HCT116 (cell line): Measurements from ENCODE around the gene ISX. TPM values are rescaled to one million over a fixed set of nuclear protein-coding genes. Genes with fewer than 3 reads are reported as not detected.

Experiments used
- ATAC-seq: fragments of 200-7000 bp; cut with Tn5 transposase; 2 replicates; pipeline ENCODE4 v1.9.1; 2020; ENCODE audit warnings: mild to moderate bottlenecking, moderate library complexity
- BruUV-seq: library from RNA; stranded (reverse); fragments of 400-500 nt; replicated peaks from 2 replicates; lab custom pipeline; 2021; lab: Mats Ljungman, UMichigan
- CTCF ChIA-PET: fragments of 300-600 bp; sonication (Branson Sonifier 250); formaldehyde crosslinking; loops from one replicate; lab custom pipeline; 2021; ENCODE audit warnings: antibody characterized with exemption; lab: Charles Lee
- POLR2A ChIA-PET: fragments of 300-600, 350-600 bp; sonication (Branson Sonifier 250); formaldehyde crosslinking; loops from one replicate; lab custom pipeline; 2021; ENCODE audit warnings: antibody characterized with exemption; lab: Charles Lee
- RAD21 ChIA-PET, 2 experiments: fragments of 300-600 bp; sonication (Branson Sonifier 250); formaldehyde crosslinking; loops; one replicate each; lab custom pipeline; 2023; ENCODE audit warnings: low total read pairs in 2 of 2; ENCODE audit not compliant: uncharacterized antibody in 2 of 2, unreplicated experiment in 2 of 2, low non-redundant PET in 1 of 2; lab: Charles Lee
- DNase-seq: peaks from one replicate; pipeline ENCODE4 v3.0.0-alpha.2; 2010; ENCODE audit warnings: low read depth, low spot score
- H2AFZ ChIP-seq: fragments of 200-600 bp; shearing (Covaris generic), sonication (generic); 2 replicates; pipeline ENCODE4 v1.6.1; 2017; ENCODE audit warnings: low read depth, mixed run types, mixed read lengths, antibody characterized with exemption, low read length; ENCODE audit not compliant: poor library complexity, severe bottlenecking
- H3K27ac ChIP-seq: 2 replicates; pipeline ENCODE4 v1.5.1; 2012; ENCODE audit warnings: low read depth, low read length
- H3K27me3 ChIP-seq: fragments of 200-600 bp; sonication (generic); 2 replicates; pipeline ENCODE4 v1.6.1; 2016; ENCODE audit warnings: mixed run types, low read length, mixed read lengths; ENCODE audit not compliant: insufficient read depth
- H3K36me3 ChIP-seq, 2 experiments: fragments of 200-500 bp in 1 of 2; fragments of 200-600 bp in 1 of 2; sonication (Bioruptor generic) in 1 of 2; sonication (generic) in 1 of 2; 2 replicates each; pipeline versions ENCODE4 v1.5.1 to v1.6.1; 2014 to 2016; ENCODE audit warnings: low read length in 2 of 2, inconsistent platforms in 1 of 2, mixed read lengths in 1 of 2, mixed run types in 1 of 2; ENCODE audit not compliant: insufficient read depth in 2 of 2, control insufficient read depth in 1 of 2
- H3K4me1 ChIP-seq, 2 experiments: fragments of 200-600 bp in 1 of 2; sonication (generic) in 1 of 2; 2 replicates each; pipeline versions ENCODE4 v1.5.1 to v1.6.1; 2012 to 2017; ENCODE audit warnings: low read length in 2 of 2, inconsistent platforms in 1 of 2, mild to moderate bottlenecking in 1 of 2, mixed read lengths in 1 of 2, mixed run types in 1 of 2, moderate library complexity in 1 of 2; ENCODE audit not compliant: insufficient read depth in 2 of 2, control insufficient read depth in 1 of 2
- H3K4me2 ChIP-seq: fragments of 200-600 bp; sonication (generic); 2 replicates; pipeline ENCODE4 v1.6.1; 2017; ENCODE audit warnings: mixed run types, low read length, mixed read lengths
- H3K4me3 ChIP-seq, 2 experiments: fragments of 200-600 bp in 1 of 2; sonication (generic) in 1 of 2; replicated peaks in 1 of 2; 2 replicates each; pipeline ENCODE4 v1.5.1; 2011 to 2016; ENCODE audit warnings: low read length in 2 of 2, control low read depth in 1 of 2, low read depth in 1 of 2, mild to moderate bottlenecking in 1 of 2, mixed read lengths in 1 of 2, mixed run types in 1 of 2
- H3K79me2 ChIP-seq: fragments of 200-600 bp; sonication (generic); 2 replicates; pipeline ENCODE4 v1.6.1; 2017; ENCODE audit warnings: mild to moderate bottlenecking, mixed run types, low read length, moderate library complexity, mixed read lengths; ENCODE audit not compliant: insufficient read depth
- H3K9ac ChIP-seq: fragments of 200-600 bp; sonication (generic); 2 replicates; pipeline ENCODE4 v1.6.1; 2016; ENCODE audit warnings: low read length, mixed read lengths
- H3K9me2 ChIP-seq: fragments of 200-600 bp; sonication (generic), shearing (Covaris generic); 2 replicates; pipeline ENCODE4 v1.6.1; 2017; ENCODE audit warnings: mixed run types, mild to moderate bottlenecking, moderate library complexity; ENCODE audit not compliant: insufficient read depth
- H3K9me3 ChIP-seq, 2 experiments: fragments of 200-500 bp in 1 of 2; fragments of 200-600 bp in 1 of 2; sonication (Bioruptor generic) in 1 of 2; sonication (generic) in 1 of 2; 2 replicates each; pipeline ENCODE4 v1.6.1; 2014 to 2017; ENCODE audit warnings: low read length in 2 of 2, mixed read lengths in 2 of 2, inconsistent platforms in 1 of 2, low read depth in 1 of 2, mild to moderate bottlenecking in 1 of 2, mixed run types in 1 of 2, moderate library complexity in 1 of 2; ENCODE audit not compliant: control insufficient read depth in 1 of 2, insufficient read depth in 1 of 2
- H4K20me1 ChIP-seq: fragments of 200-600 bp; sonication (generic), shearing (Covaris generic); 2 replicates; pipeline ENCODE4 v1.6.1; 2017; ENCODE audit warnings: mixed run types, mild to moderate bottlenecking, moderate library complexity; ENCODE audit not compliant: insufficient read depth
- CBX3 ChIP-seq: IDR thresholded peaks from 2 replicates; pipeline ENCODE4 v1.6.1; 2012; ENCODE audit warnings: low read depth
- CEBPB ChIP-seq: IDR thresholded peaks from 2 replicates; pipeline ENCODE4 v1.6.1; 2012; ENCODE audit warnings: low read depth
- EGR1 ChIP-seq: IDR thresholded peaks from 2 replicates; pipeline ENCODE4 v1.6.1; 2012; ENCODE audit warnings: low read depth
- EZH2 ChIP-seq: fragments of 200-600 bp; sonication (generic); IDR thresholded peaks from 2 replicates; pipeline ENCODE4 v1.6.1; 2017; ENCODE audit warnings: antibody characterized with exemption, mixed run types
- EZH2phosphoT487 ChIP-seq: fragments of 200-600 bp; IDR thresholded peaks from 2 replicates; pipeline ENCODE4 v1.6.1; 2018; ENCODE audit warnings: antibody characterized with exemption, borderline replicate concordance
- POLR2AphosphoS5 ChIP-seq: IDR thresholded peaks from 2 replicates; pipeline ENCODE4 v1.6.1; 2011; ENCODE audit warnings: mild to moderate bottlenecking, low read depth, low read length, moderate library complexity
- RAD21 ChIP-seq: IDR thresholded peaks from 2 replicates; pipeline ENCODE4 v1.6.1; 2012; ENCODE audit warnings: low read depth, mild to moderate bottlenecking
- SP1 ChIP-seq: IDR thresholded peaks from 2 replicates; pipeline ENCODE4 v1.6.1; 2012; ENCODE audit warnings: low read depth
- SRF ChIP-seq: IDR thresholded peaks from 2 replicates; pipeline ENCODE4 v1.6.1; 2012; ENCODE audit warnings: low read depth
- TCF7L2 ChIP-seq: IDR thresholded peaks from 2 replicates; pipeline ENCODE4 v1.7.0; 2011; ENCODE audit warnings: borderline replicate concordance, inconsistent platforms; ENCODE audit not compliant: insufficient read depth, insufficient read length; ENCODE audit errors: extremely low read depth
- ZBTB33 ChIP-seq: IDR thresholded peaks from 2 replicates; pipeline ENCODE4 v1.6.1; 2011; ENCODE audit warnings: mild to moderate bottlenecking, low read length, moderate library complexity; ENCODE audit not compliant: insufficient replicate concordance; ENCODE audit errors: extremely low read depth
- ZNF274 ChIP-seq: fragments of 200-500 bp; sonication (Bioruptor generic); IDR thresholded peaks from 2 replicates; pipeline ENCODE4 v1.6.1; 2014; ENCODE audit warnings: mild to moderate bottlenecking, low read depth, low read length, inconsistent platforms
- intact Hi-C: fragments of 100-400 bp; cut with micrococcal nuclease; formaldehyde crosslinking; loops from 2 replicates; pipeline ENCODE4 v1.10.0; 2022
- total RNA-seq: library from RNA; stranded (reverse); gene quantifications from one replicate; pipeline ENCODE4 v1.2.1, GENCODE V29; 2021; ENCODE audit not compliant: unreplicated experiment
- TF ChIP-seq, protein P1 (sequence below): IDR thresholded peaks from 2 replicates; pipeline ENCODE4 v1.6.1; 2012

ISX gene
- total RNA-seq, 1 experiment from 2014 or later: not detected

DNA sequence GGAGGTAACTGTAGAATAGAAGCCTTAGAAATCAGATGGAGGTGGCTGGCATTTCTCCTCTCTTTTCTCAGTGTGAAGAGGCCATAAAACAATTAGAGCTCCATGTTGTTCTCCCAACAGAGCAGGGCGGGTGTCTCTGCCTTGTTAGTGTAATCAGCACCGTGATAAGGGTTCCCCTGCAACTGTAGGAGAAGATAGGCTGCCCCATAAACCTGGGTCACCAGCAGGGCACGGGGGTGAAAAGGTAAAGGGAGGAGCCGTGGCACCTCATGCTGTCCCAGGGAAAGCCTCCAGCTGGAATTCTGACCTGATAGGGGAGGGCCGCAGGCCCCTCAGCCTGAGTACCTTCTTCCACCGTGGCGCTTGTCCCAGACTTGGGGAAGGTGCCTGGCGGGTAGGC, 68.7 kb downstream of the ISX start:
- H3K79me2 ChIP-seq: no peaks in the 10 kb centered on the region
- no peaks in the 10 kb centered on the region for H3K27me3 ChIP-seq
- intact Hi-C loops: no loop called here
- no peaks in the 10 kb centered on the region for H3K4me1 ChIP-seq
- no peak overlapping the region for H3K4me2 ChIP-seq
- no peak for TF ChIP-seq EGR1
- no peak for TF ChIP-seq SP1
- no peak for TF ChIP-seq SRF
- no peak for TF ChIP-seq CBX3
- TF ChIP-seq ZBTB33: no peak
- TF ChIP-seq CEBPB: no peak
- TF ChIP-seq, protein P1, sequence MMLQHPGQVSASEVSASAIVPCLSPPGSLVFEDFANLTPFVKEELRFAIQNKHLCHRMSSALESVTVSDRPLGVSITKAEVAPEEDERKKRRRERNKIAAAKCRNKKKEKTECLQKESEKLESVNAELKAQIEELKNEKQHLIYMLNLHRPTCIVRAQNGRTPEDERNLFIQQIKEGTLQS: no peak
- TF ChIP-seq ZNF274: no peak
- no peak for TF ChIP-seq RAD21
- TF ChIP-seq EZH2: no peak
- no peak for TF ChIP-seq EZH2phosphoT487
- TF ChIP-seq TCF7L2: no peak
- no peak for TF ChIP-seq POLR2AphosphoS5
- TF ChIP-seq, all 23 proteins: peak for 0
- Histone ChIP-seq H3K9ac (no peak overlapping the region), H2AFZ (no peak overlapping the region), H3K9me2 (no peaks in the 10 kb centered on the region), H4K20me1 (no peaks in the 10 kb centered on the region), H3K27ac (no peak overlapping the region), H3K9me3 (no peaks in the 10 kb centered on the region), H3K36me3 (no peaks in the 10 kb centered on the region), H3K4me3 (no peak overlapping the region)
- ChIA-PET POLR2A (no interaction called here), CTCF (interaction anchor here (0.7 kb wide), 1 partner anchor 16 kb away, joined by 3 read pairs; no protein-coding TSS in a partner anchor), RAD21 (no interaction called here)
- ATAC-seq (no peak), DNase-seq (no peak)
- BruUV-seq: no TSS peak
